K562 (cell line): ENCODE results near the gene PANK2. TPM values are rescaled to one million over a fixed set of nuclear protein-coding genes. Genes with fewer than 3 reads are reported as not detected.

Experiments used
- BHLHE40 ChIP-seq: IDR thresholded peaks from 2 replicates; pipeline ENCODE4 v1.6.1; 2011; ENCODE audit warnings: low read length, improper control_type of control experiment
- CAMTA2 ChIP-seq: fragments of 250-450 bp; sonication (Bioruptor Pico); conservative IDR thresholded peaks from 2 replicates; pipeline ENCODE4 v1.5.1; 2022
- CHD2 ChIP-seq: IDR thresholded peaks from 2 replicates; pipeline ENCODE4 v1.6.1; 2011; ENCODE audit warnings: low read depth, low read length
- CSDE1 ChIP-seq, 2 experiments: fragments of 450-650 bp; IDR thresholded peaks; 2 replicates each; pipeline ENCODE4 v1.6.1; 2016; ENCODE audit warnings: mild to moderate bottlenecking in 1 of 2
- GABPB1 ChIP-seq: sonication (generic); formaldehyde crosslinking; IDR thresholded peaks from 2 replicates; pipeline ENCODE4 v1.8.0; 2022; ENCODE audit warnings: mild to moderate bottlenecking, missing genetic modification reagents
- HDGF ChIP-seq: fragments of 450-650 bp; IDR thresholded peaks from 2 replicates; pipeline ENCODE4 v1.6.1; 2016
- HNRNPK ChIP-seq: fragments of 200-400 bp; formaldehyde crosslinking; IDR thresholded peaks from one replicate; pipeline ENCODE4 v1.6.1; 2018; ENCODE audit warnings: mild to moderate bottlenecking, low read depth, low read length; ENCODE audit not compliant: poor library complexity, severe bottlenecking
- PHF8 ChIP-seq: fragments of 200-600 bp; sonication (generic); IDR thresholded peaks from 2 replicates; pipeline ENCODE4 v1.6.1; 2012; ENCODE audit warnings: mixed run types, mild to moderate bottlenecking, inconsistent platforms, low read length, moderate library complexity, borderline replicate concordance
- POLR2AphosphoS5 ChIP-seq: IDR thresholded peaks from 2 replicates; pipeline ENCODE4 v1.6.1; 2011; ENCODE audit warnings: mild to moderate bottlenecking, low read depth, low read length, moderate library complexity; ENCODE audit not compliant: control insufficient read depth, insufficient read depth
- POLR3G ChIP-seq: IDR thresholded peaks from 2 replicates; pipeline ENCODE4 v1.6.1; 2011; ENCODE audit not compliant: insufficient read length, insufficient replicate concordance; ENCODE audit errors: extremely low read depth
- PYGO2 ChIP-seq: fragments of 450-650 bp; IDR thresholded peaks from 2 replicates; pipeline ENCODE4 v1.6.1; 2016; ENCODE audit warnings: mild to moderate bottlenecking, missing genetic modification characterization, moderate library complexity, missing compliant biosample characterization
- RHOXF2B ChIP-seq: fragments of 250-450 bp; sonication (Bioruptor Pico); conservative IDR thresholded peaks from 2 replicates; pipeline ENCODE4 v1.5.1; 2021
- SIN3B ChIP-seq: fragments of 450-650 bp; IDR thresholded peaks from 2 replicates; pipeline ENCODE4 v1.6.1; 2017; ENCODE audit warnings: low read depth, mild to moderate bottlenecking, moderate library complexity
- SMC3 ChIP-seq: conservative IDR thresholded peaks from 2 replicates; pipeline ENCODE4 v1.6.1; 2011; ENCODE audit warnings: low read depth, low read length, improper control_type of control experiment; ENCODE audit not compliant: insufficient read depth
- YY1 ChIP-seq, 3 experiments: IDR thresholded peaks; 2 replicates each; pipeline ENCODE4 v1.6.1; 2011; ENCODE audit warnings: low read length in 2 of 3, mild to moderate bottlenecking in 2 of 3, moderate library complexity in 2 of 3, borderline replicate concordance in 1 of 3, control low read depth in 1 of 3, low read depth in 1 of 3; ENCODE audit not compliant: insufficient read depth in 3 of 3, insufficient replicate concordance in 2 of 3, control insufficient read depth in 1 of 3, insufficient read length in 1 of 3; ENCODE audit errors: extremely low read depth in 1 of 3
- ZNF140 ChIP-seq: fragments of 250-450 bp; sonication (Bioruptor Pico); IDR thresholded peaks from 2 replicates; pipeline ENCODE4 v1.8.0; 2021; ENCODE audit warnings: moderate library complexity, mild to moderate bottlenecking, inconsistent platforms
- ZNF699 ChIP-seq: fragments of 250-450 bp; sonication (Bioruptor Pico); IDR thresholded peaks from 2 replicates; pipeline ENCODE4 v1.8.0; 2021; ENCODE audit warnings: mild to moderate bottlenecking, moderate library complexity; ENCODE audit not compliant: insufficient replicate concordance
- polyA plus RNA-seq, 8 experiments: library from polyadenylated mRNA; depleted of rRNA in 4 of 8; stranded (reverse) in 5 of 8; unstranded in 3 of 8; fragments of >200 nt; fragmentation: Nextera tagmentation in 2 of 8; fragmentation: Illumina TruSeq in 1 of 8; extraction: Ambion mirVana in 2 of 8; extraction: Trizol in 1 of 8; gene quantifications; 2 replicates each; pipeline versions ENCODE4 v1.2.1 to v1.2.3, GENCODE V29; 2011 to 2014; ENCODE audit warnings: inconsistent platforms in 1 of 8, missing spikeins in 1 of 8
- total RNA-seq, 7 experiments: library from RNA; depleted of rRNA in 6 of 7; stranded (reverse); fragments of >200 nt in 6 of 7; fragmentation: Illumina TruSeq in 2 of 7; extraction: Trizol in 2 of 7; gene quantifications; 2 replicates each; pipeline versions ENCODE4 v1.2.1 to v1.2.3, GENCODE V29; 2011 to 2021; ENCODE audit warnings: low replicate concordance in 1 of 7
- TF ChIP-seq, protein P1 (sequence below): sonication (generic); formaldehyde crosslinking; IDR thresholded peaks from 2 replicates; pipeline ENCODE4 v1.5.0; 2020; ENCODE audit warnings: missing genetic modification reagents
- TF ChIP-seq, protein P2 (sequence below): sonication (generic); formaldehyde crosslinking; IDR thresholded peaks from 2 replicates; pipeline ENCODE4 v1.8.1; 2023; ENCODE audit warnings: mild to moderate bottlenecking, missing genetic modification reagents
- TF ChIP-seq, protein P3 (sequence below): fragments of 450-650 bp; IDR thresholded peaks from one replicate; pipeline ENCODE4 v1.6.1; 2018; ENCODE audit warnings: mild to moderate bottlenecking, moderate library complexity; ENCODE audit not compliant: partially characterized antibody
- TF ChIP-seq, protein P4 (sequence below): fragments of 450-650 bp; IDR thresholded peaks from 2 replicates; pipeline ENCODE4 v1.6.1; 2016; ENCODE audit warnings: borderline replicate concordance

PANK2 gene
- total and polyA plus RNA-seq, 9 of the 15 experiments (the other 6 are each of a cell fraction or from before 2014, with no cell fraction given) = 14.9 to 43.5 (median 31.4) TPM

DNA sequence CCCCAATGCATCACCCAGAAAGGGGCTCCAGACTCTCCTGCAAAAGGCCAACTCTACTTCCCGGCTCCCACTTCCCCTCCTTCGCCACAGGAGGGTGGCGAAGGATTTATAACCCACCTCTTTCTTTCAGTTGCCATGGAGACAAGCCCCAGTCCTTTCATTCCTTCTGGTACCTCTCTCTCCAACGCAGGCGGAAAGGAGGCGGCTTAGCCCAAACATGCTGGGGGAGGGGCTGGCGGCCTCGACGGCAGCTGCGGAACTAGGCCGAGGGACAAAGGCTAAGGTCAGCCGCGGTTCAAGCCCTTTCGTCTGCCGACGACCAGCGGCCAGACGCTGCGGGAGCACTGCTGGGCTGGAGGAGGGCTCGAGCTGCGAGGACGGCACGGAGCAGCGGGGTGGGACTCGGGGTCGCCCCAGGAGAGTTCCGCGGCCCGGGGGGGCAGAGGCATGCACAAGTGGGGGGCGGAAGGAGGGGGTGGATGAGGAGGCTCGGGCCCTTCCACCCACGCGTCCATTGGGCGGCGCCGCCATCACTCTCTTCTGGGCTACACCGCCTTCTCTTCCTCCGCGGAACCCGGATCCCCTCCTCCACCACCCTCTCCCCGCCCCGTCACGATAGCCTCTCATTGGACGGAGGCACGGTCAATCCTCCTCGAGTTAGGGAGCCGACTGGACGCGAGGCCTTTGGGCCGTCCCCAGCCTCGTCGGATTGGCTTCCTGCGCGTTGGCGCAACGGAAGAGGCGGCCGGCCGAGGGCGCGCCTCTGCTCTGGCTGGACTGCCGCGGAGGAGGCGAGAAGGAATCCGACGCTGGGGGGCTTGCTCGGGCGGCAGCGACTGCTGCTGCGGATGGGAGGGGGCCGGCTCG is at the start of gene PANK2 (continued):
- TF ChIP-seq, protein P1, sequence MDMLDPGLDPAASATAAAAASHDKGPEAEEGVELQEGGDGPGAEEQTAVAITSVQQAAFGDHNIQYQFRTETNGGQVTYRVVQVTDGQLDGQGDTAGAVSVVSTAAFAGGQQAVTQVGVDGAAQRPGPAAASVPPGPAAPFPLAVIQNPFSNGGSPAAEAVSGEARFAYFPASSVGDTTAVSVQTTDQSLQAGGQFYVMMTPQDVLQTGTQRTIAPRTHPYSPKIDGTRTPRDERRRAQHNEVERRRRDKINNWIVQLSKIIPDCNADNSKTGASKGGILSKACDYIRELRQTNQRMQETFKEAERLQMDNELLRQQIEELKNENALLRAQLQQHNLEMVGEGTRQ (CRISPR knock-in tag) = no peak
- TF ChIP-seq PYGO2 = no peak
- no peak for TF ChIP-seq ZNF699 (CRISPR knock-in tag)
- peak; percentile 34; the same call in 1 of the 2 replicates for TF ChIP-seq SIN3B
- 0 out of 2 replicates have a peak, but pooled peaks have one; percentile 73 for TF ChIP-seq CAMTA2 (CRISPR knock-in tag)
- TF ChIP-seq BHLHE40 = no peak
- peak in 1 of 2 experiments; percentile 63; a peak in 2 of 4 replicates for TF ChIP-seq CSDE1 (IDR thresholded peaks at IDR 0.05)
- peak; percentile 88 for TF ChIP-seq CHD2
- peak; percentile 88 for TF ChIP-seq GABPB1 (CRISPR knock-in tag)
- no peak for TF ChIP-seq ZNF140 (CRISPR knock-in tag)
- no peak for TF ChIP-seq HNRNPK
- peak; percentile 82; the same call in 1 of the 2 replicates for TF ChIP-seq PHF8
- TF ChIP-seq HDGF = no peak
- TF ChIP-seq, protein P2, sequence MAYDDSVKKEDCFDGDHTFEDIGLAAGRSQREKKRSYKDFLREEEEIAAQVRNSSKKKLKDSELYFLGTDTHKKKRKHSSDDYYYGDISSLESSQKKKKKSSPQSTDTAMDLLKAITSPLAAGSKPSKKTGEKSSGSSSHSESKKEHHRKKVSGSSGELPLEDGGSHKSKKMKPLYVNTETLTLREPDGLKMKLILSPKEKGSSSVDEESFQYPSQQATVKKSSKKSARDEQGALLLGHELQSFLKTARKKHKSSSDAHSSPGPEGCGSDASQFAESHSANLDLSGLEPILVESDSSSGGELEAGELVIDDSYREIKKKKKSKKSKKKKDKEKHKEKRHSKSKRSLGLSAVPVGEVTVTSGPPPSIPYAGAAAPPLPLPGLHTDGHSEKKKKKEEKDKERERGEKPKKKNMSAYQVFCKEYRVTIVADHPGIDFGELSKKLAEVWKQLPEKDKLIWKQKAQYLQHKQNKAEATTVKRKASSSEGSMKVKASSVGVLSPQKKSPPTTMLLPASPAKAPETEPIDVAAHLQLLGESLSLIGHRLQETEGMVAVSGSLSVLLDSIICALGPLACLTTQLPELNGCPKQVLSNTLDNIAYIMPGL (CRISPR knock-in tag) = 0 out of 2 replicates have a peak, but pooled peaks have one; percentile 42
- no peak for TF ChIP-seq RHOXF2B (CRISPR knock-in tag)
- 0 out of 2 replicates have a peak, but pooled peaks have one; percentile 4 for TF ChIP-seq SMC3
- TF ChIP-seq YY1 (IDR thresholded peaks at IDR 0.05; ENCODE audit: borderline replicate concordance in 1 of 3, control insufficient read depth in 1 of 3, extremely low read depth in 1 of 3, insufficient read depth in 3 of 3, insufficient read length in 1 of 3, insufficient replicate concordance in 2 of 3, low read depth in 1 of 3, low read length in 2 of 3) = peak in 2 of 3 experiments; percentile 41 to 76
- TF ChIP-seq POLR2AphosphoS5 = peak; percentile 56; the same call in 1 of the 2 replicates
- TF ChIP-seq, protein P3, sequence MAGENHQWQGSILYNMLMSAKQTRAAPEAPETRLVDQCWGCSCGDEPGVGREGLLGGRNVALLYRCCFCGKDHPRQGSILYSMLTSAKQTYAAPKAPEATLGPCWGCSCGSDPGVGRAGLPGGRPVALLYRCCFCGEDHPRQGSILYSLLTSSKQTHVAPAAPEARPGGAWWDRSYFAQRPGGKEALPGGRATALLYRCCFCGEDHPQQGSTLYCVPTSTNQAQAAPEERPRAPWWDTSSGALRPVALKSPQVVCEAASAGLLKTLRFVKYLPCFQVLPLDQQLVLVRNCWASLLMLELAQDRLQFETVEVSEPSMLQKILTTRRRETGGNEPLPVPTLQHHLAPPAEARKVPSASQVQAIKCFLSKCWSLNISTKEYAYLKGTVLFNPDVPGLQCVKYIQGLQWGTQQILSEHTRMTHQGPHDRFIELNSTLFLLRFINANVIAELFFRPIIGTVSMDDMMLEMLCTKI = no peak
- no peak for TF ChIP-seq POLR3G
- TF ChIP-seq, protein P4, sequence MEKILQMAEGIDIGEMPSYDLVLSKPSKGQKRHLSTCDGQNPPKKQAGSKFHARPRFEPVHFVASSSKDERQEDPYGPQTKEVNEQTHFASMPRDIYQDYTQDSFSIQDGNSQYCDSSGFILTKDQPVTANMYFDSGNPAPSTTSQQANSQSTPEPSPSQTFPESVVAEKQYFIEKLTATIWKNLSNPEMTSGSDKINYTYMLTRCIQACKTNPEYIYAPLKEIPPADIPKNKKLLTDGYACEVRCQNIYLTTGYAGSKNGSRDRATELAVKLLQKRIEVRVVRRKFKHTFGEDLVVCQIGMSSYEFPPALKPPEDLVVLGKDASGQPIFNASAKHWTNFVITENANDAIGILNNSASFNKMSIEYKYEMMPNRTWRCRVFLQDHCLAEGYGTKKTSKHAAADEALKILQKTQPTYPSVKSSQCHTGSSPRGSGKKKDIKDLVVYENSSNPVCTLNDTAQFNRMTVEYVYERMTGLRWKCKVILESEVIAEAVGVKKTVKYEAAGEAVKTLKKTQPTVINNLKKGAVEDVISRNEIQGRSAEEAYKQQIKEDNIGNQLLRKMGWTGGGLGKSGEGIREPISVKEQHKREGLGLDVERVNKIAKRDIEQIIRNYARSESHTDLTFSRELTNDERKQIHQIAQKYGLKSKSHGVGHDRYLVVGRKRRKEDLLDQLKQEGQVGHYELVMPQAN = no peak
